NCI-H2227 (cell line): Measurements from ENCODE around the gene GLB1L.

Experiments
- DNase-seq: peaks from one replicate; lab custom pipeline; 2025; ENCODE audit not compliant: unreplicated experiment; lab: John Stamatoyannopoulos, UW

GLB1L gene

DNA sequence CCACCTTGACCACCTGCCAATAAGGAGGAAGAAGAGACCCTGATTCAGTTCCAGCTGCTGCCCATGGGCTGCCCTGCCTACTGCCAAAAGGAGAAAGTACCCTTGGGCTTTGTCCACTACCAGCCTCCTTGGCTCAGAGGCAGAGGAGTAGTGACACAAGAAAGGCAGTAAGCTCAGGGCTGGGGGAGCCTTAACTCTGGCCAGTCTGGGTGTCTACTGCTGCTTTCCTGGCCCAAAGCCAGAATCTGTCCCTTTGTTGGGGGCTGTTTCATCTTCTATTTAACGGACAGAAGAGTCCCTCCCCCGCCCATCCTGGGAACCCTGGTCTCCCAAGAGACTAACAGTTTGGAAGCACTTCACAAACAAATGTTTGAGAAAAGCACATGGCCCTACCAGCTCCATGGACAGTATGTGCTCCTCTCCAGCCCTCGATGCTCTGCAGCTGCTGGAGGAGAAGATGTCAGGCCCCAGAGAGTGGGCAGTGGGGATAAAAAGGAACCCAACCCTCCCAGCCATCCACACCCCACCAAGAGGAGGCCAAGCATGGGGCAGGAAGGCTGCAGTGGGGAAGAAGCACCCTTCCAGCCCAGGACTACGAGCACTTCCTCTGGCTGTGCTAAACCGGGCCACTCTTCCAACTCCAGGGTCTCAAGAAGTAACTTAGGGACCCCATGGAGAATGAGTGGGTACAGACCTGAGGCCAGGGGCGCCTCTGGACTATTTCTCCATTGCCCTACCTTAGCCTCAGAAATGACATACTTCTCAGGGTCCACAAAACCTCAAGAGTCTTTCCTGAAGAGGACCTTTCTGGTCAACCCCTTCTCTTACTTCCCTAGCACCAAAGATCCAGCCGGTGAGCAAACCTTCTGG is 17.0 kb downstream of the GLB1L start:
- no peak for DNase-seq

DNA sequence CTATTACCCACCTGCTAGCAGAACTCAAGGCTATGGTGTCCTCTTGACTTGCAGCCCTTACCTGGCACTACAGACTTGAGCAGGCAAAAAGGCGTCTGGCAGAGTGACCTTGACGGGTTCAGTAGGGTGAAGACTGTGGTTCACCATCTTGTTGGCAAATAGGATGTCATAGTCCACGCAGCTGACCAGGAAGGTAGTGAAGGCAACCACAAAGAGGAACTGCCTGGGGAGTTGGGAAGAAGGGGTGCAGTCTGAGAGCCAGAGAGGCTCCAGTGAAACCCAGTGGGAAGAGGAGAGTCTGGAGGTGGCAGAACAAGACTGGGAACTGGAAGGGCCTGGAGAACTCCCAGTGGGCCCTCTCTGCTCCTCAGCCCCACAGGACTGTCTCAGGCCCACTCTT is 19.9 kb downstream of the GLB1L start:
- DNase-seq, result no peak

DNA sequence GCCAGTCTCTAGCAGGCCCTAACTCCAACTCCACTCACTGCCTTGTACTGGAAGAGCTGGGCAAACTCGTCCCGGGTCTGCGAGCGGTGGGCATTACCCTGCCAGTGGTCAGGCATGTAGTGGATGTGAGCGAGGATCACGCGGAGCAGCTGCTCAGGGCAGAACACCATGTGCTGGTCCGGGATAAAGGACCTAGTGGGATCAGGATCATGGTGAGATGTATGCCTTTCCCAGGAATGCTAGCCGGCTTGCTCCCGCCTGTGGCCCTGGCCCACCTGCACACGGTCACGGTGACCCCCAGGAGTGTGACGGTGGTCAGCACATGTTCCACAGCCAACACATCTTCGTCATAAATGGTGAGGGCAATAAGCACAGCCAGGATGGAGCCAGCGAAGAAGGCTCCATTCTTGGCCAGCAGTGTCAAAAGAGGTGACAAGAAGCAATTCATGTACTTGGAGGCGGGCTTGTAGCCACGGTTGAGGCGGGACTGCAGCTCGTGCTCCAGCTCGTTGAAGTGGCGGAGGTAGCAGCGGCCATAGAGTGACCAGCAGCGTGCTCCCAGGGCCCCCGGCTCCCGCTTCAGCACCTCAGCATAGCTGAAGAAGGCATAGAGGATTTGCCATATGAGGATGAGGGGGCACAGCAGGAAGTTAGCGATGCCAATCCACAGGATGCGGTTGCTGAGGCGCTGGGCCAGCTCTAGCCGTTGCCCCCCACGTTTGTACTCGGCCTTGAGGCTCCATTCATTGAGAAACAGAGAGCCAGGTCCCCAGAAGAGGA is 21.2 kb downstream of the GLB1L start:
- DNase-seq, result no peak

DNA sequence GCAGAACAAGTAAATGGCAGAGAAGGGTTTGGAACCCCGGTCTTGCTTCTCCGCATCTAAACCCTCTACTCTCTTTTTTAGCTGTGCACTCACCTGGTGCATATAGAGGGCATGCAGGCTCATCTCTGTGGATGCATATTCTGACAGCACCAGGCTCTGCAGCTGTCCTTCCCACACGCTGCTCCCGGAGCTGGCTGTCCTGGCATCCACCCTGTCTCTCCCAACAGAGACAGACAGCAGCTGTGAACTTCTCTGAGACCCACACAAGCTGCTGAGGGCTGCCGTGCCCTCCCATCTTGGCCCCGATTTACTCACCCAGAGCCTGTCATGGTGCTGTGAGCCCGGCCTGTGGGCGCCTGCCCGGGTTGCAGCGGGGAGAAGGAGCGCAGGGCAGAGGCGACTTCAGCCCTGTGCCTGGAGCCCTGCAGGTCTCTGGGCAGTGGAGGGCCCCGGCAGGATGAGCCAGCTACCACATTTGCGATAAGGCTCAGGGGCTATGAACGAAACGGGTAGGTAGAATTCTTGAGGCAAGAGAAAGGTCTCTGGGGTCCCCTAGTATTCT is 23.2 kb downstream of the GLB1L start:
- no peak for DNase-seq

DNA sequence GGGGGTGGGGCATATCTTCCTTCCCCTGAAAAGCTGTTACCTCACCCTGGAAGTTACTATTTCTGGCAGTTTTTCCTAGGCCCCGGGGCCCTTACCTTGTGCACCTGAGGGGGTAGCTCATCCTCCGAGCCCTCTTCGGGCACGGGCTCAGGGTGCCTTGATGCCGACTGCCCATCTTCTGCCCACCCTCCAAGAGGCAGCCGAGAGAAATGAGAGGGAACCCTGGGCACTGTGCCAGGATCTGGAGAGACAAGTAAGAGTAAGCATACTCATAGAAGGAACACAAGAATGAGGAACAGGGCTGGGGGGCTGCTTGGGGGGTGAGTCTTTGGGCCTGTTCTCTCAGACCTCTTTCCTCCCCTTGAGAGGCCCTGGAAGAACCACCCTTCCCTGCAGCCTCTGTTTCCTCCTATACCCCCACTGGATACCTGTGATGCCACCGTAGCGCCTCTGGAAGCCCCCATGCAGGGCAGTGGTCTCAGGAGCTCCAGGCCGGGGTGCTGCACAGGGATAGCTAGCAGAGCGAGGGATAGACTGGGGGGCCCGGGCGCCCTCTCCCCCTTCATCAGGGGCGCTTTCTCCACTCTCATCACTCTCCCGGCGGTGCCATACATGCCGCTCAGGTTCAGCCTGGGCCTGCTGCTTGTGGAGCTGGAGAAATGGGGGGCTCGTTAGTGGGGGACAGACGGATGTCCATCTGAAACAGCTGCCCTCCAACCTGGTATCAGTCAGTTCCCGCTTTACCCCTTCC is 24.4 kb downstream of the GLB1L start:
- no peak for DNase-seq

DNA sequence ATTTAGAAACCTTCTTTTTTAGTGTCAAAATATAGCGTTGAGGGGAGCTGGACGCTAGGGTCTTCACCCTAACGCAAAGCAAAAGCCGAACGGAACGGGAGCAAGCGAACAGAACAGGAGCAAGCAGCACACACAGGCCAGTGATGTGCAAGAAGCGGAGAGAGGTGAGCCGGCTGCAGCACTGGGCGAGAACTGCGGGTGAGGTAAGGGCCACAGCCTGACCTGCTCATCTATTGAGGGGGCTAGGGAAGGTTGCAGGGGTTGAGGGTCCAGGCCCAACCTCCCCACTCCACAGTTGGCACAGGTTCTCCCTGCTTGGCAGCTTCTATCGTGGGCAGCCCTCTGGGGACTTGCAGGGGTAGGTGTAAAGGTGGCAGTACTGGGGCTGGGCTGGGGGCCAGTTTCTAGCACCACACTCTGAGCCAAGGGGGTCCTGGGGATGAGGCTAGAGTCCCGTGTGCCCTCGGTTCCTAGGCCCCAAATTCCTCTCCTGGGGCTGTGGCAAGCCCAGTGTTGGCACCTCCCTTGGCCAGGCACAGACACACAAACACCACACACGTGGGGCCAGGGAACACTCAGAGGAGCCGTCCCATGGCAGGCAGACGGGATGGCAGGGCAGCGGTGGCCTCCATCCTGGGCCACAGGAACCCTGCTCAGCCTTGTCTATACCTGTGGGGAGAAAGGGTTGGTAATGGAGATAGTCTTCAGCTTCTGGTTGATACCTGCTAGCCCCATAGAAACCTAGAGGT is 25.3 kb downstream of the GLB1L start:
- DNase-seq, result no peak

DNA sequence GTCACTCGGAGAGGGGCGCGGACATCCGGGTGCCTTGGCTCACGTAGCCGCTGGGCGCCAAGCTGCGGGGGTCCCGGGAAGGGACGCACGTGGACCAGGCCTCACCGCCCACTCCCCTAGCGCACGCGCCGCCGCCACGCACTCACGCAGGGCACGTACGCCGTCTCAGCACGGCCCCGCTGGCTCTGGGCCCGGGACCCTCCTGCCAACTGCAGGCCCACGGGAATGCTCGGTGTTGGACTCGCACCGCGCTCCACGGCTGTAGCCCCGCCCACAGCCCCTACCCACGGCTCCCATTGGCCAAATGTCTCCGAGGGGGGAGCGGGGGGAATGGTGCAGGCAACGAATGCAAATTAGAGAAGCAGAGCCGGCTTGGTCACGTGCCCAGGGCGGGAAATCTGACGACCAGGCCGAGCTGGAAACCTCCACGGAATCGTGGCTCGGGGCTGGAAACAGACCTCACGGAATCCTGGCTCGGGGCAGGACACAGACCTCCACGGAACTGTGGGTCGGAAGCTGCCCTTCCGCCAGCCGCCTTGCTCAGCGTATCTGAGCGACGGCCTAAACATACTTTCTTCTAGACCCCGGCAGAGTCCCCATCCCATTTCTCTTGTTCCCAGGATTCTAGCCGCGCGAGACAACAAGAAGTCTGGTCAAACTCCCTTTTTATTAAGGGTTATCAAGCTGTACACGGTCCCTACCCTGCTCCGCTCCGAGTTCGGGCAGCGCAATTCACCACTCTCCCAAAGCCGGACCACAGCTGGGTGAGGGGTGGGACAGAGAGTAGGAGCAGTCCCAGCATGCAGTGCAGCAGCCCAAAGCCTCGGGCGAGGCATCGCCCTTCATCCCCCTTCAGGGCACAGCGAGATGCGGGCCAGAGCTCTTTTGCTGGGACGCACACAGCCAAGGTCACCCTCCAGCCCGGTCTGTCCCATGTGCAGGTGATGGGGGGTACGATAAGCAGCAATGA is 26.2 kb downstream of the GLB1L start, which contains the start of gene ABCB6:
Gene ABCB6, minus strand, starts transcription at position 227 of the 970 bp plus-strand sequence. CDS start 285 bp downstream, outside the sequence.
- DNase-seq, result peak; percentile 97

DNA sequence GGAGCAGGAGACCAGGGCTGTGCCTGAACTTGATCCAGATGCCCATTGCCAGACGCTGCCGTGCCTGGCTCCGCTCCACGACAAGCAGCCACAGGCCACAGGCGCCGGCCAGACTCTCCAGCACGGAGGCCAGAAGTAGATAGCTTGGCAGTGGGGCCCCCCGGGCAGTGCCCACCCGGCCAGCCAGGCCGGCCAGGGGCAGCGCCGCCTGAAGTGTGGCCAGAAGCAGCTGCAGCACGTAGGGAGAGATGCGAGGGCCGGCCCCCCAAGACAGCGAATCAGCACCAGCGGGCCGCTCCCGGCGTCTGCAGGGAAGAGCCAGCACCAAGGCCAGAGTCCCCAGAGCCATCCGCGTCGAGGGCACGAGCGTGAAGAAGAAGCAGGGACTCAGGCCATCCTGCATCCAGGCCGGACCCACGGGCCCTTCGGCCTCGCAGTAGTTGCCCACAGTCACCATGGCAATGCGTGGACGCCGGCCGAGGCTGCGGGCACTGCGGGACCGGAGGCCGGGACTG is 27.0 kb downstream of the GLB1L start:
- peak; percentile 77 for DNase-seq

DNA sequence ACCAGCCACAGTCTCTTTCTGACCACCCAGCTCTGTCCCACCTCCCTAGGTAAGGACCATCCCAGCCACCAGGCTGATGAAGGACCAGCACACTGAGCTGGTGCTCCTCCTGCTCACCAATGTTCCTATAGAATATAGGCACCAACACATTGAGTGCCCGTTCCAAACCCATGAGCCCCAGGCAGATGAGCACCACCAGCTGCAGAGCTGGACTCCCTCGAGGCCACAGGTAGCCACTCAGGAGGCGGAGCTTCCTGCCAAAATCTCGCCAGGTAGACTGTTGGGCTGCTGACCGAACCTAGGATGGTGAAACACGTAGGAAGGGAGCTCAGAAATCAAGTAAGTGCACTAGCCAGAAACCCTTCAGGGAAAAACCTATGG is 28.7 kb downstream of the GLB1L start:
- DNase-seq, result no peak

DNA sequence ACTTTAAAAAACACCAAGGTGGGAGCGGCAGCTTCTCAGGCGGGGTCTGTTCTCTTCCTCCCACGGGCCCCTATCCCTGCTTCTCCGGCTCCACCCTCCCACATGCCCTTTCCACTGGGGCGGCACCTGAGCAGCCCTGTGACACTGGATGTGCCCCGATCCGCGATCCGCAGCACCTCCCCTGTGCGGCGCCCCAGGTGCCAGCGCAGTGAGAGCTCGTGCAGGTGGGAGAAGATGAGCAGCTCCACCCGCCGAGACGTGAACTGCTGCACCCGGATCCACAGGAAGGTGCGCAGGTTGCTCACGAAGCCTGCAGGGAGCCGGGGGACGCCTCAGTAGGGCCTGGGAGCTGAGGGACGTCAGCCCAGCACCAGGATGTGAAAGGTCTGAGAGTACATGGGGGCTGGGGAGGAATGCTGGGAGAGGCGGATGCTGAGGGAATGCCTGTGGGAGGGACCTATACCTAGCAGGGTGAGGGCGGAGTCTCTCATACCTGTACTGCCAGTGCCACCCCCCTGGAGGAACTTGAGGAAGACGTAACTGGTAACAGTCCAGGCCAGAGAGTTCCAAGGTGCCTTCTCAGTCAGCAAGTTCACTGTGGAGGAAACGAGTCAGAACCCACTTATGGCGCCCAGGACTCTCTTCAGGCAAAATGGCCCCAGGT is 29.2 kb downstream of the GLB1L start:
- no peak for DNase-seq

DNA sequence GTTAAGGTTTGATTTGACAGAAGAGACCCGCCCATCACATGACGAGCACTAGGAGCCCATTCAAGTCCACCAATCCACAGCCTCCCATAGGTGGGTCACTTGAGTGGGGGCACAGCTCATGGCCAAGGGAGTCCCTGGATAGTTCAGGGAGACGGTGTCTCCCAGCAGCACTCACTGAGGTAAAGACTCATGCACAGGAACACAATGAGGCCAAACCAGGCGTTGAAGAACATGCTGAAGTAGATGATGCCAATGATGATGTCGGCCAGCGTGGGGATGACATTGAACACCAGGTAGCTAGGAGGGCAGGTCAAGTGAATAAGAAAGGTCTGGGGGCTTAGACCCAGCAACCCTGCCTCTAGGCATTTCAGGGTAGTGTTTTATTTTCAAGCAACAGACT is 30.5 kb downstream of the GLB1L start:
- DNase-seq, result no peak

DNA sequence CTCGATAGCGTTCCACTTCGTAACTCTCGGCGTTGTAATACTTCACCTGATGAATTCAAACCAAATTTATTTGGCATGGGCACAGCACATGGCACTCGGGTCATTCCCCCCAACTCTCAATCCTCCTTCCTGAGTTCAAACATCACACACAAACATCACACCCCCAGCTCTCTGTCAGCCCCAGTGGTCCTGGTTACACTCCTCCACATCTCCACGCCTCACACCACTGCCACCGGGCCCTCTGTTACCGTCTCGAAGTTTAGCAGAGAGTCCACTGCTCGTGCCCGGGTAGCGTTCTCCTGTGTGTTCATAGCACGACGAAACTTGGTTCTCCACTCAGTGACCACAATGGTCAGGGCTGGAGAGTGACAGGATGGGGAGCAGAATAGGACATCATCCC is 31.1 kb downstream of the GLB1L start:
- DNase-seq, result no peak

DNA sequence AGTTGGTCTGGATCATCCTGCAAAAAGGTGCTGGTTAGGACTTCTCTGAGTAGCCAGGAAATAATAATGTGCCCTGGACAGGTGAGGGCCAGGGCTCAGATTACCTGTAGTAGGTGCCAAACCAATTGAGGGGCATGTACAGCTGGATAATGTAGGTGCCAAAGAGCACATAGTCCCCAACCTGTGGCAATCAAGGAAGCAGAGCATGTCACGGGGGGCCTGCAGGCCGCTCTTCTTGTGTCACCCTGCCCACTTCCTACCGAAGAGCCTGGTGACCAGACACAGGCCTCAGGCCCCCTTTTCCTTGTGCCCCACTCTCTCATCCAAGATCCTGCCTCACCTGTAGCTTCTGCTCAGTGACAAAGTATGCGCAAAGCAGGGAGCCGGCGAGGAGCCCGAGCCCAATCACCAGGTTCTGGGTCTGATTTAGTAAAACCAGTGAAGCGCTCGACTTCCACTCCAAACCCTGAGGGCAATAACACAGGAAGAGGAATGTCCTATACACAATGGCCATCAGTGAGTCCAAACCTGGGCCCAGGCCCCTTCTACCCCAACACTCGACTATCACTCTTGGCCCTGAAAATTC is 31.7 kb downstream of the GLB1L start:
- no peak for DNase-seq

DNA sequence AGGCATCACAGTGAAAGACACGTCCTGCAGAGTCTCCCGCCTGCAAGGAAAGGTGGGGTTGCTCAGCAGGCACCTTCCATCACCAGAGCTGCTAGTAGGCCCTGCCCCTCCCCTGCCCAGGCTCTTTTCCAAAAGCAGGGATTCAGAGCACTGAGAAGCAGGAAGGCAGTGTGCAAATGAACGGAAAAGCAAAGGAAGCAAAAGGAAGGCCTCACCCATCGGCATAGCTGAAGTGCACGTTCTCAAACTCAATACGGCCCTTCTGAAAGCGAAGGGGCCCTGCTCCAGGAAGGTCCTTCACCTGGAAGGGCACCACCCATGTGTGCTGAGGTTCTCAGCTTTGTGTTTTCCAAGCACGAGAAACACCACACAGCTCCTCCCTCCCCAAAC is 32.2 kb downstream of the GLB1L start:
- no peak for DNase-seq

DNA sequence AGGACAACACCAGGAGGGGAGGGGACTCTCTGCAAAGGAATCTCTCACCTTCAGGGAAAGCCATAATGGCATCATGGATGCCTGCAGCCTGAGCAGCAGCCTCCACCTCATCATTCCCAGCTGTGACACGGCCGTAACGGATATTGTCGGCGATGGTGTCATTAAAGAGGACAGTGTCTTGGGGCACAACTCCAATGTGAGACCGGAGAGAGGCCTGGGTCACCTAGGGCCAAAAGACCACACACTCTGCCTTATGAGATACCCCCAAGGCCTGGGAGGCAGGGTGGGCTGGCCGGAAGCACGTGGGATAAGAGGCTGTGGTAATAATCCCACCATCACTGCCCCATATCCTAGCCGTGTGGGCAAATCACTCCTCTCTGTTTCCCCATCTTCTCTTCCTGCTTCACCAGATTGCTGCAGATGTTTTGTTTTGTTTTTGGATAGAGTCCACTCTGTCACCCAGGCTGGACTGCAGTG is 34.3 kb downstream of the GLB1L start:
- no peak for DNase-seq

DNA sequence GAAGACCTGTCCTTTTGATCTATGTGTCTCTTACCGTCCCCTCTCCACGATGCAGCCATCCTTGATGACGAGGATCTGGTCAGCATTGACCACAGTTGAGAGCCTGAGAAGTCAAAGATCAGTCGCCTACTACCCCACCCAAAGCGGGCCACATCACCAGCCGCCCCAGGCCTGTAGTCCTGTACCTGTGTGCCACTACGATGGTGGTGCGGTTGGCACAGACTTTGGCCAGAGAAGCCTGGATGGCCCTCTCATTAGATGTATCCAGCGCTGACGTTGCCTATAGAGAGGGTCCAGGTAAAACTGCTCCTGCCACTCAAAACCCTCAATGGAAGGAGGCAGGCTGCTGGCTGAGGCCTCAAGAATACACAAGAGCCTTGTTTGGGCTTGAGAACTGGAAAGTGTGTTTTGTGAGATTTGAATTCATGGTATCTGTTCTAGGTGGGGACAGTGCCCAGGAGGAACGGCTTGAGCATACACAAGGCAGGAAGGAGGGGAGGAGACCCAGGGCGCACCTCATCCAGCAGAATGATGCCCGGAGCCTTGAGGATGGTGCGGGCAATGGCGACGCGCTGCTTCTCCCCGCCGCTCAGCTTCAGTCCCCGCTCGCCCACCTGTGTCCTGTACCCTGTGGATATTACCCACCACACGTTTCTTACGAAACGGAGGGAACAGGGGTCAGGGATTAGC is 34.9 kb downstream of the GLB1L start:
- no peak for DNase-seq
